Ovary (tissue), 3 donors: ENCODE results near the gene OIP5.
"Not testable (repeated sequence)": the region's sequence is repeated elsewhere in the genome, so short reads cannot be mapped to it uniquely, and the experiment has no call there.

Experiments
- POLR2A ChIP-seq: fragments of 450-650 bp; IDR thresholded peaks from one replicate; pipeline ENCODE4 v1.6.1; 2017; ENCODE audit warnings: antibody characterized with exemption, mild to moderate bottlenecking, moderate library complexity
- TF ChIP-seq, protein P1 (sequence below), 3 donors: fragments of 450-650 bp in 2 of 3; fragments of 200-600 bp in 1 of 3; IDR thresholded peaks; one replicate each; pipeline versions ENCODE4 v1.5.1 to v1.8.0; 2016 to 2022; ENCODE audit warnings: antibody characterized with exemption in 3 of 3, mild to moderate bottlenecking in 1 of 3
- donor health status: DM: no; HTN: no; CAD: no.

DNA sequence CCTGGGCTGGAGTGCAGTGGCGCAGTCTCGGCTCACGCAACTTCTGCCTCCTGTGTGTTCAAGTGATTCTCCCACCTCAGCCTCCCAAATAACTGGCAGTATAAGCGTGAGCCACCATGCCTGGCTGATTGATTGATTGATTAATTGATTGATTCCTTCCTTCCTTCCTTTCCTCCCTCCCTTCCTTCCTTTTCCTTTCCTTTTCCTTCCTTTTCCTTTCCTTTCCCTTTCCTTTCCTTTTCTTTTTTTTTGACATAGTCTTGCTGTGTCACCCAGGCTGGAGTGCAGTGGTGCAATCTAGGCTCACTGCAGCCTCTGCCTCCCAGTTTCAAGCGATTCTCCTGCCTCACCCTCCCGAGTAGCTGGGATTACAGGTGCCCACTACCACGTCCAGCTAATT is 71.5 kb downstream of the OIP5 start:
- TF ChIP-seq POLR2A = not testable (repeated sequence)
- TF ChIP-seq, protein P1, sequence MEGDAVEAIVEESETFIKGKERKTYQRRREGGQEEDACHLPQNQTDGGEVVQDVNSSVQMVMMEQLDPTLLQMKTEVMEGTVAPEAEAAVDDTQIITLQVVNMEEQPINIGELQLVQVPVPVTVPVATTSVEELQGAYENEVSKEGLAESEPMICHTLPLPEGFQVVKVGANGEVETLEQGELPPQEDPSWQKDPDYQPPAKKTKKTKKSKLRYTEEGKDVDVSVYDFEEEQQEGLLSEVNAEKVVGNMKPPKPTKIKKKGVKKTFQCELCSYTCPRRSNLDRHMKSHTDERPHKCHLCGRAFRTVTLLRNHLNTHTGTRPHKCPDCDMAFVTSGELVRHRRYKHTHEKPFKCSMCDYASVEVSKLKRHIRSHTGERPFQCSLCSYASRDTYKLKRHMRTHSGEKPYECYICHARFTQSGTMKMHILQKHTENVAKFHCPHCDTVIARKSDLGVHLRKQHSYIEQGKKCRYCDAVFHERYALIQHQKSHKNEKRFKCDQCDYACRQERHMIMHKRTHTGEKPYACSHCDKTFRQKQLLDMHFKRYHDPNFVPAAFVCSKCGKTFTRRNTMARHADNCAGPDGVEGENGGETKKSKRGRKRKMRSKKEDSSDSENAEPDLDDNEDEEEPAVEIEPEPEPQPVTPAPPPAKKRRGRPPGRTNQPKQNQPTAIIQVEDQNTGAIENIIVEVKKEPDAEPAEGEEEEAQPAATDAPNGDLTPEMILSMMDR (IDR thresholded peaks at IDR 0.05) = not testable (repeated sequence)
